Activated naive CD4-positive, alpha-beta T cell treated with anti-CD3 and anti-CD28 coated beads, Interleukin-2, amount 50 U/mL, for 24 hours (primary cell): Measurements from ENCODE around the gene MUC12.
A peak's percentile ranks its signal among the peaks of the same experiment; 100 is the strongest.

Experiments
- H3K27ac Mint-ChIP-seq: one replicate; pipeline ENCODE4 v1.8.0; 2021; ENCODE audit warnings: mild to moderate bottlenecking, mixed read lengths
- H3K27me3 Mint-ChIP-seq: one replicate; pipeline ENCODE4 v1.8.0; 2021; ENCODE audit warnings: mixed read lengths
- H3K36me3 Mint-ChIP-seq: one replicate; pipeline ENCODE4 v1.8.0; 2021; ENCODE audit warnings: mixed read lengths
- H3K4me1 Mint-ChIP-seq: one replicate; pipeline ENCODE4 v1.8.0; 2021; ENCODE audit warnings: mixed read lengths
- H3K4me3 Mint-ChIP-seq: one replicate; pipeline ENCODE4 v1.8.0; 2021; ENCODE audit warnings: mild to moderate bottlenecking, mixed read lengths
- H3K9me3 Mint-ChIP-seq: one replicate; pipeline ENCODE4 v1.8.0; 2021; ENCODE audit warnings: mixed read lengths

The MUC12 gene

GRCh38 chr7:100949227-100949932, 20.0 kb upstream of the MUC12 start, which contains the start of gene MUC3A:
MUC3A (plus strand) TSS chr7:100949534; CDS start chr7:100949625, 91 bp downstream.
- Mint-ChIP-seq H3K4me3 (no peak within 1 kb of the TSS), H3K27me3 (peaks cover 14% of the 10 kb centered on the region), H3K4me1 (no peaks in the 10 kb centered on the region), H3K36me3 (peaks cover 2% of the 10 kb centered on the region), H3K9me3 (no peaks in the 10 kb centered on the region), H3K27ac (no peak within 1 kb of the TSS)

GRCh38 chr7:100949933-100950443, 19.4 kb upstream of the MUC12 start:
- no peaks in the 10 kb centered on the region for H3K4me1 Mint-ChIP-seq
- H3K27ac Mint-ChIP-seq: no peak overlapping the region
- no peak overlapping the region for H3K4me3 Mint-ChIP-seq
- H3K27me3 Mint-ChIP-seq: peaks cover 14% of the 10 kb centered on the region
- peaks cover 2% of the 10 kb centered on the region for H3K36me3 Mint-ChIP-seq
- H3K9me3 Mint-ChIP-seq: no peaks in the 10 kb centered on the region

GRCh38 chr7:100951172-100951571, 18.2 kb upstream of the MUC12 start:
- Mint-ChIP-seq H3K9me3 (no peaks in the 10 kb centered on the region), H3K4me1 (no peaks in the 10 kb centered on the region), H3K4me3 (no peak overlapping the region), H3K36me3 (peaks cover under 1% of the 10 kb centered on the region), H3K27ac (no peak overlapping the region), H3K27me3 (peaks cover 10% of the 10 kb centered on the region)

GRCh38 chr7:100951888-100952560, 17.3 kb upstream of the MUC12 start:
- H3K4me1 Mint-ChIP-seq: no peaks in the 10 kb centered on the region
- no peaks in the 10 kb centered on the region for H3K36me3 Mint-ChIP-seq
- no peak overlapping the region for H3K4me3 Mint-ChIP-seq
- H3K27me3 Mint-ChIP-seq: peaks cover 8% of the 10 kb centered on the region
- no peak overlapping the region for H3K27ac Mint-ChIP-seq
- no peaks in the 10 kb centered on the region for H3K9me3 Mint-ChIP-seq

- Mint-ChIP-seq H3K27me3 (peaks cover 8% of the 10 kb centered on the region), H3K9me3 (no peaks in the 10 kb centered on the region), H3K4me1 (no peaks in the 10 kb centered on the region), H3K27ac (no peak overlapping the region), H3K36me3 (no peaks in the 10 kb centered on the region), H3K4me3 (no peak overlapping the region)
Observed at GRCh38 chr7:100952641-100953040, 16.7 kb upstream of the MUC12 start.

GRCh38 chr7:100957832-100958421, 11.4 kb upstream of the MUC12 start:
- Mint-ChIP-seq H3K4me1 (no peaks in the 10 kb centered on the region), H3K9me3 (no peaks in the 10 kb centered on the region), H3K27ac (no peak overlapping the region), H3K27me3 (peaks cover 2% of the 10 kb centered on the region), H3K36me3 (no peaks in the 10 kb centered on the region), H3K4me3 (no peak overlapping the region)

GRCh38 chr7:100959894-100960293, 9.5 kb upstream of the MUC12 start:
- no peaks in the 10 kb centered on the region for H3K4me1 Mint-ChIP-seq
- no peak overlapping the region for H3K27ac Mint-ChIP-seq
- H3K36me3 Mint-ChIP-seq: no peaks in the 10 kb centered on the region
- no peak overlapping the region for H3K4me3 Mint-ChIP-seq
- H3K9me3 Mint-ChIP-seq: no peaks in the 10 kb centered on the region
- H3K27me3 Mint-ChIP-seq: peaks cover 11% of the 10 kb centered on the region

- peaks cover 30% of the 10 kb centered on the region for H3K27me3 Mint-ChIP-seq
- H3K4me3 Mint-ChIP-seq: no peak overlapping the region
- no peak overlapping the region for H3K27ac Mint-ChIP-seq
- peaks cover 21% of the 10 kb centered on the region for H3K4me1 Mint-ChIP-seq
- no peaks in the 10 kb centered on the region for H3K36me3 Mint-ChIP-seq
- no peaks in the 10 kb centered on the region for H3K9me3 Mint-ChIP-seq
Observed at GRCh38 chr7:100962537-100962936, 6.8 kb upstream of the MUC12 start.

GRCh38 chr7:100963386-100963785, 6.0 kb upstream of the MUC12 start:
- no peaks in the 10 kb centered on the region for H3K36me3 Mint-ChIP-seq
- no peaks in the 10 kb centered on the region for H3K9me3 Mint-ChIP-seq
- peaks cover 36% of the 10 kb centered on the region for H3K27me3 Mint-ChIP-seq
- H3K27ac Mint-ChIP-seq: no peak overlapping the region
- H3K4me1 Mint-ChIP-seq: peaks cover 22% of the 10 kb centered on the region
- no peak overlapping the region for H3K4me3 Mint-ChIP-seq

GRCh38 chr7:100963874-100964273, 5.5 kb upstream of the MUC12 start:
- peaks cover 40% of the 10 kb centered on the region for H3K27me3 Mint-ChIP-seq
- H3K27ac Mint-ChIP-seq: no peak overlapping the region
- H3K36me3 Mint-ChIP-seq: no peaks in the 10 kb centered on the region
- peaks cover 22% of the 10 kb centered on the region for H3K4me1 Mint-ChIP-seq
- no peaks in the 10 kb centered on the region for H3K9me3 Mint-ChIP-seq
- H3K4me3 Mint-ChIP-seq: no peak overlapping the region

- Mint-ChIP-seq H3K27me3 (peaks cover 45% of the 10 kb centered on the region), H3K27ac (no peak overlapping the region)
Observed at GRCh38 chr7:100964630-100965029, 4.7 kb upstream of the MUC12 start.

GRCh38 chr7:100965045-100965722, 4.2 kb upstream of the MUC12 start:
- H3K4me3 Mint-ChIP-seq: peak overlapping the region; percentile 86
- H3K36me3 Mint-ChIP-seq: no peaks in the 10 kb centered on the region
- H3K9me3 Mint-ChIP-seq: no peaks in the 10 kb centered on the region
- H3K27me3 Mint-ChIP-seq: peaks cover 45% of the 10 kb centered on the region
- peaks cover 22% of the 10 kb centered on the region for H3K4me1 Mint-ChIP-seq
- H3K27ac Mint-ChIP-seq: no peak overlapping the region

More at GRCh38 chr7:100964630-100965029, 4.7 kb upstream of the MUC12 start:
- no peak overlapping the region for H3K4me3 Mint-ChIP-seq
- peaks cover 22% of the 10 kb centered on the region for H3K4me1 Mint-ChIP-seq
- H3K9me3 Mint-ChIP-seq: no peaks in the 10 kb centered on the region
- H3K36me3 Mint-ChIP-seq: no peaks in the 10 kb centered on the region

- Mint-ChIP-seq H3K36me3 (no peaks in the 10 kb centered on the region), H3K9me3 (no peaks in the 10 kb centered on the region), H3K27ac (no peak overlapping the region), H3K4me1 (peaks cover 22% of the 10 kb centered on the region), H3K4me3 (peak overlapping the region; percentile 86), H3K27me3 (peaks cover 45% of the 10 kb centered on the region)
Observed at GRCh38 chr7:100965723-100966541, 3.4 kb upstream of the MUC12 start.

GRCh38 chr7:100966542-100967291, 2.6 kb upstream of the MUC12 start:
- H3K36me3 Mint-ChIP-seq: no peaks in the 10 kb centered on the region
- no peaks in the 10 kb centered on the region for H3K9me3 Mint-ChIP-seq
- H3K27ac Mint-ChIP-seq: no peak overlapping the region
- H3K4me3 Mint-ChIP-seq: peak overlapping the region; percentile 54
- peaks cover 47% of the 10 kb centered on the region for H3K27me3 Mint-ChIP-seq
- peaks cover 22% of the 10 kb centered on the region for H3K4me1 Mint-ChIP-seq
